Natural killer cell (primary cell): Measurements from ENCODE around the gene RUNDC1. TPM values are rescaled to one million over a fixed set of nuclear protein-coding genes. Genes with fewer than 3 reads are reported as not detected.

Experiments
- total RNA-seq, 4 donors: library from RNA; stranded (reverse); fragments of 120-200 nt in 1 of 4; gene quantifications; one replicate each; pipeline versions ENCODE4 v1.2.3 to v1.2.4, GENCODE V29; 2013 to 2022

Gene RUNDC1
- total RNA-seq, 3 donors from 2014 or later (not counting 1 experiment from before 2014, with no cell fraction given): 11.6 to 15.8 (median 14.6) TPM

Other genes with a start within 250 kb of the RUNDC1 start
- 10 to 100 TPM; 68.8 to 92.7 (median 74.1) TPM for gene EZH1, start 235.5 kb upstream of the RUNDC1 start, total RNA-seq
- gene RAMP2, start 219.3 kb upstream of the RUNDC1 start, total RNA-seq: not detected
- gene VPS25, start 207.1 kb upstream of the RUNDC1 start, total RNA-seq: 10 to 100 TPM; 39.9 to 46.4 (median 41.5) TPM
- under 1 TPM in 2 of 3 donors, not detected in 1; 0.09 to 0.13 TPM for gene WNK4, start 200.0 kb upstream of the RUNDC1 start, total RNA-seq
- 10 to 100 TPM; 12.9 to 19.3 (median 13.1) TPM for gene COA3, start 181.9 kb upstream of the RUNDC1 start, total RNA-seq
- gene CNTD1, start 181.7 kb upstream of the RUNDC1 start, total RNA-seq: not detected
- 100 to 1,000 TPM; 148 to 164 (median 150) TPM for gene BECN1, start 156.3 kb upstream of the RUNDC1 start, total RNA-seq
- gene PSME3, start 147.2 kb upstream of the RUNDC1 start, total RNA-seq: 10 to 100 TPM; 82.8 to 92.5 (median 90.6) TPM
- 1 to 10 TPM; 3.0 to 3.9 (median 3.5) TPM for gene AOC2, start 136.0 kb upstream of the RUNDC1 start, total RNA-seq
- 1 to 10 TPM in 1 of 3 donors, under 1 TPM in 2; 0.52 to 1.0 (median 0.73) TPM for gene AOC3, start 129.4 kb upstream of the RUNDC1 start, total RNA-seq
- not detected for gene G6PC1, start 79.8 kb upstream of the RUNDC1 start, total RNA-seq
- gene AARSD1, start 16.1 kb upstream of the RUNDC1 start, total RNA-seq: 10 to 100 TPM; 46.1 to 61.8 (median 57.1) TPM
- gene PTGES3L, start 485 bp upstream of the RUNDC1 start, total RNA-seq: under 1 TPM in 2 of 3 donors, not detected in 1; 0.53 to 0.87 TPM
- 100 to 1,000 TPM; 555 to 671 (median 608) TPM for gene RPL27, start 17.9 kb downstream of the RUNDC1 start, total RNA-seq
- 10 to 100 TPM; 50.0 to 66.8 (median 59.4) TPM for gene IFI35, start 26.2 kb downstream of the RUNDC1 start, total RNA-seq
- gene VAT1, start 41.8 kb downstream of the RUNDC1 start, total RNA-seq: 10 to 100 TPM; 21.1 to 32.1 (median 31.9) TPM
- gene RND2, start 44.7 kb downstream of the RUNDC1 start, total RNA-seq: under 1 TPM; 0.12 to 0.58 (median 0.14) TPM
- gene BRCA1, start 144.8 kb downstream of the RUNDC1 start, total RNA-seq: 1 to 10 TPM; 5.7 to 9.9 (median 8.6) TPM
- 10 to 100 TPM; 63.3 to 74.8 (median 67.0) TPM for gene NBR1, start 190.6 kb downstream of the RUNDC1 start, total RNA-seq
- gene TMEM106A, start 231.3 kb downstream of the RUNDC1 start, total RNA-seq: 10 to 100 TPM; 22.0 to 27.4 (median 22.4) TPM
- gene CCDC200, start 248.1 kb downstream of the RUNDC1 start, total RNA-seq: 1 to 10 TPM in 1 of 3 donors, under 1 TPM in 1, not detected in 1; 0.64 to 1.5 TPM